CD4-positive, alpha-beta T cell treated with Interleukin-15 for 4 hours (primary cell): ENCODE results near the gene GPC3.

Experiments
- DNase-seq: peaks from one replicate; pipeline ENCODE4 v3.0.0-alpha.2; 2020; ENCODE audit warnings: low spot score

The GPC3 gene

DNA sequence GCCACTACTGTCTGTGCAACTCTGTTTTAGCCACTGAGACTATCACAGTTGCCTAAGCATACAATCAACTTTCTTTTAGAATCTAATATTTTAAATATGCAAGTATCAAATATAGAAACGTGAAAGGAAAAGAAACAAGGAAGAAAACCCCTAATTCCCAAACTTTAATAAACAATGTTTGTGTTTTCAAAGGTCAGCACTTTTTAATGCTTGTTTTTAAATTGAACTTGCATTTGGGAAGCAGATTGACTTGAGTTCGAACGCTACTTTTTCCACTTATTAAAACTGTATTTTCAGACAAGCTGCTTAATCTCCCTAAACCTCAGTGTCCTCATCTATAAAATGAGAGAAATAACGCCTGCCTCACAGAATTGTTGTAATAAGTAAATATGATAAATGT, 384.3 kb downstream of the GPC3 start:
- DNase-seq: no peak

DNA sequence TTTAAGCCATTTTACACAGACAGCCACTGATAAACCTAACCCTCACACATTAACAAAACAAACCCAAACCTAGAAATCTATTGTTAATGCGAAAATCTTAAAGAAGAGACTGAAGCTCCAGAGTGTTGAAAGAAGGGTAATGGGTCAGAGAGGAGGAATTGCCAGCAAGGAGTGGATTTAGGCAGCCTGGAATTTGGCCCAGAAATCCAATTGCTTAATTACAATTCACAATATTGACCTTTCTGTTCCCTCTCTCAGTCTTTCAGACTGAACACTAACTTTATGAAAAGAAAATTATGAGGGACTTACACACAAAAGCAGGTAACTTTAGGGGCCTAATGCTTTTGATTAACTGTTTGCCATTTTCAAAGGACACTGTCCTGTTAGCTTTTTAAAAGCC, 384.9 kb downstream of the GPC3 start:
- DNase-seq: no peak

DNA sequence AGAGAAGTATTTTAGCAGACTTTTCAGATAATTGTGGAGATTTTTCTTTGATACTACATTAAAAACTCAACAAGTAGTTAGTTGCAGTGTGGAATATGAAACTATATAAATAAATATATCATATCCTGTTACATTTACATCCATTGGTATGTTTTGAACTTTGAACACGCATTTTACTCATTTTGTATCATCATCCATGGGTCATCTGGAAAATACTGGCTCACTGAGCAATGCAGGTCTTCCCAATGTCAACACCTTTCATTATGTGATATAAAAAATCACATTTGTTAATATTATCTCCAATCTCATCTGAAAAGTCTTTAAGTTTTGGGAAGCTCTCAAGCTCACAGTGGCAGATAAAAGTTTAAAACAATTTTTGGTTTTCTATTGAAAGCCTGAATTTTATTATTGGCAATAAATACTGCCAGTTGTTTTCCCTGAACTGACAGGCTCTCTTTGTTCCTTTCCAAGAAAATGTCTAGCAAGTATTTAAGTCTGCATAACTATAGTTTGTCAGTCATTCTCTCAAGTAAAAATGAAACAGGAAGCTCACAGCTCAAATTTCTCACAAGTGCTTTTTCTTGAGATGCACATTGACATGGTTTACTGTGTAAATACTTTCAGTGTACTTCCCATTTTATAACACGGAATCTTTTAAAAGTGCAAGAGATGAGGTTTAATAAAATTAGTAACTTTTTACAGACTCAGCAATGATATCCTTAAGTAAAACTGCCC, 386.6 kb downstream of the GPC3 start:
- DNase-seq: no peak

DNA sequence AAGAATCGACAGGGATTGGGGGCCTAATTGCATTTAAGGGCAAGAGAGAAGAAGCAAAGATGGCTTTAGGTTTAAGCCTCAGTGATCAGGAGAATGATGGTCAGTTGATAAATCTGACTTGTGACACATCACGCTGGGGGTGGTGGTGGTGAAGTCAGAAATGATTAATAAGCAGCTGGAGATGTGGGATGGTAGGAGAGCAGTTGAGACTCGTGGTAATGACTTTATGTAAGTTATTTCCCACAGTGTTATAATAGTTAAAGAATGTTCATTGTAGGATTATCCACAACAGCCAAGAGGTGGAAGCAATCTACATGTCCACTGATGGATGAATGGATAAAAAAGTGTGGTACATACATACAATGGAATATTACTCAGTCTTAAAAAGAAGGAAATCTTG, 391.2 kb downstream of the GPC3 start:
- no peak for DNase-seq

DNA sequence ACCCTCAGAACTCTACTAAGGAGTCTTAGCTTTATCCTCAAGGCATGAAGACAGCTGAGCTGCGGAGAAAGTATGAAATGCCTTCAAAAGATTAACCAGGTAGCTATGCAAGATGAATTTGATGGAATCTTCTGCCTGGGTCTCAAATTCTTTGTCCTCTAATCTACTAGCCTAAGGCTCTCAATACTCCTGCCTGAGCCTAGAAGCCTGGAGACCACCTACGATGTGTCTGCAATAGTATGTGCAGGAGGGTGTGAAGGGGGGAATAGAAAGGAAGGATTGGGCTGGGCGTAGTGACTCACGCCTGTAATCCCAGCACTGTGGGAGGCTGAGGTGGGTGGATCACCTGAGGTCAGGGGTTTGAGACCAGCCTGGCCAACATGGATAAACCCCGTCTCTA, 391.9 kb downstream of the GPC3 start:
- DNase-seq: no peak

DNA sequence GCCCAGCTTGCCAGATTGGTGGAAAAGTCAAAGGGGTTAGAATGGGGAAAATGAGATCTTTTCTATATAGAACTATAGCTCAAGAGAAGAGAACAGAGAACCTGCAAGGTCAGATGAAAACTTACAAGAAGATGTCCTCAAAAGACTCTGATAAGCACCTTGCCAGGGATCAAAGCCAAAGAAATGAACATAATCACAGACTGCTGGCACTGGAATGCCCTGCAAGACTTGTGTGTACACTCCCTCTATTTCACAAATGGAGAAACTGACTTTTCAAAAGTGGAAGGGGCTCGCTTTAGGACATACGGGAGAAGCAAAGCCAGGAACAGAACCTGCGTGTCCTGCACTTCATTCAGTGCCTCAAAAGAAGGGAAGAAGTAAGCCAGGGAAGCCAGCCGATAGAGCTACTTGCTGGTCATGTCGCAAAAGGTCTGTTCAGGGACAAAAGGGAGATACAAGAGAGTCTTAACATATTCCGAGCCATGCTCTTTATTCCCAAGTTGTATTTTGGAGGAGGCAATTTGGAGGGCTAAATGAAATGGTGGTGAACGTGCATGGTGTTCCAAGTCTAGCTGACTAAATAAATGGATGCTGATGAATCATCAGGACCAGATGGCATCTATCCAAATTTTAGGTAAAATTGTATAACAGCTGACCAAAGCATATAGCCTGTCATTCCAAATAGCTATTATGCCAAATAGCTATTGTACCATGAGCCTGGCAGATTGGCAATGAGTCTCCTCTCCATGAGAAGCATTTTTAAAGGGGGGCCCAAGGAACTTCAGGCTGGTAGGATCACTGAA, 394.5 kb downstream of the GPC3 start:
- no peak for DNase-seq

DNA sequence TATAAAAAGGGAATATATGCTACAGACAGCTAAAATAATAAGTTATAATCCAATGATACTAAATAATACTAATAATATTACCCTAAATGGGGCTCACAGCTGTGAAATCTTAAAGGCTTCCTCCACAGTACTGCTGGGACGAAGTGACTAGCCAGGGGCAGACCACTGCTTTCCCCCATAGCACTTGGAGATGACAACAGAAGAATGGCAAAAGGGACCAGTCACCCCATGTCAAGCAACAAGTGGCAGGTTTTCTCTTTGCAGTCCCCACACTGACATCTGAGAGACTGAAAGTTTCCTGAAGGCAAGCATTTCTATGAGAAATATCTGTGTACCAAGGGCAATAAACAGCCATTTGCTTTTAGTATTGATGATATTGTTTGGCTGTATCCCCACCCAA, 396.6 kb downstream of the GPC3 start:
- no peak for DNase-seq

DNA sequence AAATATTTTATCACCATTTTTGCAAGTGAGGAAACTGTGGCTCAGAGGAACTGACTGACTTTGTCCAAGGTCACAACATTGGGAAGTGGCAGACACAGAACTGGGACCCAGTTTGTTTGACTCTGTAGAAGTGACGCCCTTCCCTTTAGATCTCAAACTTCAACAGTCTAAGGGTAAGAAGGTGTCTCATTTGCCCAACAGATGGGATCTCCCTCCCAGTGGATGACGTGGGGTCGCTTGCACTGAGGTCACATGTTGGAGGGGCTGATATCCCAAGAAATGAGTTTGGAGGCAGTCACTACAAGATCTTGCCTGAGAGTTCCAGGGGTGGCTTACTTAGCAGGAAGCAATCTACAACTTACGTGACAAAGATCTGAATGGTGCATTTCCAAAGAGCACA, 397.6 kb downstream of the GPC3 start:
- no peak for DNase-seq

DNA sequence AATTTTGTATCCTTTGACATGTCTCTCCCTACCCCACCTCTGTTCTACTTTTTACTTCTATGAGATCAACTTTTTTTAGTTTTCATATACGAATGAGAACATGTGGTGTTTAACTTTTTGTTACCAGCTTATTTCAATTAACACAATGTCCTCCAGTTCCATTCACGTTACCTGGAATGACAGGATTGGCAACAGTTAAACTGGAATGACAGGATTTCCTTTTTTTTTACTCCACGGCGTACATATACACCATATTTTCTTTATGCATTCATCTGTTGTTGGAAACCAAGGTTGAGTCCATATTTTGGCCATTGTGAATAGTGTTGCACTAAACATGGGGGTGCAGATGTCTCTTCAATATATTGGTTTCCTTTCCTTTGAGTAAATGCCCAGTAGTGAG, 398.3 kb downstream of the GPC3 start:
- no peak for DNase-seq

DNA sequence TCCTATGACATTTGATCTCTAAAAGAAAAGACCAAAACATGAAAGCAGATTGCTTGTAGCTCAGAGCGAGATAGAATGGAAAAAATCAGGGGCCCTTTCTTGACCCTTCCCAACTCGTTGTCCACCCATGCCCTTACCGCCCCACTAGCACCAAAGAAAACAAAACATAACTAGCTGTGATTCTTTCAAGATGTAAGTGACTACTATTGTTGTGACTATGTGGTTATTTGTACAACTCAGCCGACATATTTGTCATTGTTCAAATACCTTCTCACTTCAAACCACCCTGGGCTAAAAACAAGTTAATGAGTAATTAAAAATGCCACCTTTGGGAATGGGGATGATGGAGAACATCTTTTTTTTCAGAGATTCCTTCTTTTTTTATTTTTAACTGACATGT, 399.0 kb downstream of the GPC3 start:
- DNase-seq: no peak

DNA sequence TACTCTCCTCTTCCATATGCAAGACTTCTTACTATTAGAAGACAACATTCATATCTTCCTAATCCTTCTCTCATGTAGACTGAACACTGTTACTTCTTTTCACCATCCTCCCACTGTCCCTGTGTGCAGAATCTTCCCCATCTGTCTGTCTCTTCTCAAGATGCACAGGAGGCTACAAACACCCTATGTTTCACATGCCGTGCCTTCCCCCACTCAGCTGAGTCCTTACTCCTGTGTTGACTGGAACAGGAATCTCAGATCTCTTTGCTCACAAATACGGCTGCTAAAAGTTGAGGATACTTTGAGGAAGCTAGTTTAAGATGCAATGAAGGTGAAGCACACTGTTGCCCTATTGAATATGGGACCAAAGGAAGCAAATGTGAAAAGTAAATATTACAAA, 401.6 kb downstream of the GPC3 start:
- DNase-seq: no peak

DNA sequence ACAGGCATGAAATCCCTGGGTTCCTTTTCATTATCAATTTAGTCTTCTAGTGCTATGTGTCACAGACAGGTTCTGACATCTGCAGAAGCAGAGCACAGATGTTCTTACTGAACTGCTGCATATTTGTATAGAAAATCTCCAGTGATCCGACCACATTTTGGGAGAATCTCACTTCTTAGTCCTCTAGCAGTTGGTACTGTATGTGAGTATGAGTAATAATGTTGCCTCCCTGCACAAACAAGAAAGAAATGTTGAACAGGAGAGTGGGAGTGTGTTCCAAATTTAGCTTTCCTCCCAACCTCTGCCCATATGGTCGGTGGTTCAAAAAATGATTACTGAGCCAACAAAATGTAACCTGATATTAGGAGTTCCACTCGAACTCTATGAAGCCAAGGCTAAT, 404.8 kb downstream of the GPC3 start:
- no peak for DNase-seq

DNA sequence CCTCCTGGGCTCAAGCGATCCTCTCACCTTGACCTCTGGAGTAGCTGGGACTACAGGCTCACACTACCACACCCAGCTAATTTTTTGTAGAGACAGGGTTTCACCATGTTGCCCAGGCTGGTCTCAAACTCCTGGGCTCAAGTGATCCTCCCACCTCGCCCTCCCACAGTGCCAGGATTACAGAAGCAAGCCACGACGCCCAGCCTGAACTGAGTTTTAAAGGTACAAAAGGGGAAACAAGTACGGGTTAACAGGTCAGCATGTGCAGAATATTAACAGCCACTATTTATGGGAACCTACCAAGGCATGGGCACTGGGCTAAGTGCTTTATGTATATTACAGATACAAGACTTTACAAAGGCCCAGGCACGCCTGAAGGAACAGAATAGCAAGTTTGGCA, 405.8 kb downstream of the GPC3 start:
- DNase-seq: no peak

DNA sequence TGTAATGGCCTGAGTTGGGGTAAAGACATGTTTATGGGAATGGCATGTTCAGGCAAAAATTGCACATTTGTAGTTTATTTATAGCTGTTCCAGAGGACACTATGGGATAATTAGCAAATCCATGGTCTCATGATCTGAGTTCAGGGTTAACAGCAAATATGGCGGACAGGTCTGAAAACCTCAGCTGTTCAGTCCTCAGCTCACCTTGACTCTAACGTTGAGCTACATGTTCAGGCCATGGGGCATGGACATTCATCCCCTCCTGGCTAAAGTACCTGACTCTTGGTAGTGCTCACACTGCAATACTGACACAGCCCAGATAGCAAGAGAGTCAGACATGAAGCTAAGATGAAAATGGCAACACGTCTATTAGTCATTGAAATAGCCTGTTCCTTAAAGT, 408.5 kb downstream of the GPC3 start:
- DNase-seq: no peak

DNA sequence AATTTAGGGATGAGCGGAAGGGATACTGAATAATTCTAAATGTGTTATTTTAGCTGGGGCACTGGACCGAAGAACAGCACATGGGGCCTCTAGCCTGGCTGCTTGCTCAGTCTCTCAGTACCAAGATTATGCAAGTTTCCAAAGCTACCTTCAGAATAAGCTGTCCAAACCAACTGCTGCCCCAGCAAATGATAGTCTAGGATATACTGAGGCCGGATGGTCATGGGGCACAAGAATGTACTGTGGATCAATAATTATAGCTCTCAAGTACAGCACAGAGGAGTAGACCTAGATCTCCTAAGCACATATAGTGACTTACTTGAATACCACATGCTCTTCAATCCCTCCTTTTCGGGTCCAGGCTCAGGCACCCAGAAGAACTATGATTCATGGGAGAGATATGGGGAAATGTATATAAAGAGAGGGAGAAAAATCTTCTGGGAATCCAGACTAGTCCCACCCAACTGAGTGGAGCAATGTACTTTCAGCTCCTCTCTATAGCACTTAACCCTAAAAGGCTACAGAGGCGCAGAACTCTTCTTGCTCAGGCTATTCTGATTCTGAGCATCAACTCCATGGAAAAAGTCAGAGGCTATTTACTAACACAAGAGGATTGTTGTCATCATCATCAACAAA, 409.8 kb downstream of the GPC3 start:
- DNase-seq: no peak

DNA sequence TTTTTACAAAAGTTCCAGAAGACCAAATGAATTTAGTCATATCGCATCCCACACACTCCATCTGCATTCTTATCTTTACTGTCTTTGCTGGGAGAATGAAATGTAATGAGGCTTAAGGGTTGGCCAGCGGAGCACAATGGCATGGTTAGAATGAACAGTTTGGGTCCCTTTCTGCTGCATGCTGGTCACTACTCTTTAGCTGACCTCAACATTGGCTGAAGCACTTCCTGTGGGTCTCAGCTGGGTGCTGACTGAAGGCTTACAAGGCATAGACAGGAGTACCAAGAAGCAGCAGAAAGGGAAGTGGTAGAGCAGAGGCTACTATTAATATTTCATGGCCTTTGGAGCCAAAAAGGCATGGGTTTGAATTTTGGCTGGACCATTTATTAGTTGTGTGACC, 410.7 kb downstream of the GPC3 start:
- no peak for DNase-seq

DNA sequence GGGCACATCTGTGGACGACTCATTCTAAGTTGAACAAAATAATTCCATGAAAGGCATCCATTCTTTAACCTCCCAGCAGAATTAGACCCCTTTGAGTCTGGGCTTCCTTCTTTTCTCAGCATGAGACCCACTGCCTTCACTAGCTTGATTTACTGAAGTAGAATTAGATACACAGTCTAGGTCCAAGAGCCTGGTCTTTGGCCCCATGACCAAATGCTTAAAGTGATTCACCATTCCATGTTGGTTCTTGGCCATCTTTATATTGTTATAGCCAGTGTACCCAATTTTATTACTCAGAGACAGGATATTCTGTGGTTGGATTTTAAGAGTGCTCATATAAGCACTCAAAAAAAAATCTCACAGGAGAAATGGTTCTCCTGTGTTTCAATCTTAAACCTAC, 414.8 kb downstream of the GPC3 start:
- DNase-seq: no peak

DNA sequence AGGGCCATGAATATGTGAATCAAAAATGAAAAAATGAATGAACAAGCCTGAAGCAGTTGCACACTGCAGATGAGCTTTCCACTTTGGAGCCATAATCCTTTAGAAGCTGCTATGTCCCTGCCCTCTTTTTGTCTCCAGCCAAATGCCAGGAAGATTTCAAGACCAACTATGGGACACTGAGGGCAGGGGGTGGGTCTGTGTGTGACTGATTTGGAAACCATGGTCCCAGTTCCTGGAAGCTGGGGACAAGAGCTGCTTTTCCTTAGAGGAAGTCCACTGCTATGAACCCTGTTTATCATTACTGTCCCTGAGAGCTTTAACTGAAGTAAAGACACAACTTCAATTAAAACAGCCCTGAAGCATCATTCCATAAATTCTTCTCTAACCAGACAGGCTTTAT, 416.2 kb downstream of the GPC3 start:
- no peak for DNase-seq

DNA sequence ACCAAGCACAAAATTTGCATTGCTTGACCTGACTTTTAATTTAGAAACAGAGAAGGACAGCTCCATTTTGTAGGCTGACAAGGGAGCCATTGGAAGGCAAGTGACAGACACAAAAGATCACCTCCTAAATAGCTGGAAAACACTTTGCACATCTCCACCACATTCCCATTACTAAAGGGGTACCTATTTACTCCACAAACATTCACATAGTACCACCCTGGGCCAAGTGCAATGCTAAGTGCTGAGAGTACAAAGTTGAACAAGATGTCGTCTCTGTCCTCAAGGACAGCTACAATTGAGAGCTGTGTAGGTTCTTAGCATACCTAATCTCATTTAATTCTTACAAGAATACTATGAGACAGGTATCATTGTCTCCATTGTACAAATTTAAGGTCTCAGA, 417.3 kb downstream of the GPC3 start:
- no peak for DNase-seq

DNA sequence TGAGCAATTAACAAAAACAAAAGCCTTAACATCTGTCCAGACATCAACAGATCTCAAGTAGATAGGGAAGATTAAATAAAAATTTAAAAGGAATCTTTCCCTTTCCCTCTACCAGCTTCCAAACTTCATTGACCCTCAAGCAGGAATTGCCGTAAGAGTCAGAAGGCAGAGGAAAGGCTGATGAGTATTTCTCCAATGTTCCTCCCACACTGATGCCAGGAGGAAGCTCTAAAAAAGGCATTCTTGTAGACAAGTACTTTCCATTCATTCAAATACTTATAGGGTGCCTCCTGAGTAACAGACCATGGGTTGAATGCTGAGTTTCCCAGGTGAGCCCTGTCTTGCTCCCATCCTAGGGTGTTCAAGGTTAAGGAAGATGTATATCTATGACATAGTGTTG, 418.5 kb downstream of the GPC3 start:
- no peak for DNase-seq

DNA sequence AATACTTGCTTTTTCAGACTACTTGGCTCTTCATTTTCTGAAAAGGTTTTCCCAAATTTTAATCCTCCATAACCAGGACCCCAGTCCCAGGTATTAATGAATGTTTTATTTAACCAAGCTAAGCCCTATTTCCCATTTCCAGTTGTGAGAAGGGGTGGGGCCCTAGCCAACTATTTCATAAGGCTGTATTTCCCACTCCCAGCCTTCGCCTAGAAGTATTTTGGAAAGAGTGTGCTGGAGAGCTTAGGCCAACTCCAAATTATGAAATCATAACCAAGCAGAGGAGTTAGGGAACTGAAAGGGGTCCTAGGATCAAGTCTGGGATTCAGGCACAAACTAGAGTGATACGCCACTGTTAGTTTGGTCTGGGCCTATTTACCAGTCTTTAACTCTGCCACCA, 421.7 kb downstream of the GPC3 start:
- no peak for DNase-seq

DNA sequence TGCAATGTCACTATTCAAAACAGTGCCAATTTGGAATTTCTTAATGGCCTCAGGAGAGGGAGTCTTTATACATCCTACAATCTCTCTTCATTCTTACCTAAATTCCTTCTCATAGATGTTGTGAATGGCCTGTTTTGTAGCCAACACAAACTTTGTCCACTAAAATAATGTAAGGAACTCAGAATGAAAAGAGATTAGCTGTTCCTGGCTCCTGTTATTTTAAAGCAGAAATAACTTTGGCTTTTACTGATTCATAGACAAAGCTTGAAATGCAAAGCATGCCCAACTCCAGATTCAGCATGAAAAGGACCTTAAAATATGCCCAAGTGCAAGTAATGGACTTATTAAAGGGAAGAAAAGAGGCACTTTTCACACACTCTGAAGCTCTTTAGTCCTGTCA, 424.1 kb downstream of the GPC3 start:
- DNase-seq: no peak

DNA sequence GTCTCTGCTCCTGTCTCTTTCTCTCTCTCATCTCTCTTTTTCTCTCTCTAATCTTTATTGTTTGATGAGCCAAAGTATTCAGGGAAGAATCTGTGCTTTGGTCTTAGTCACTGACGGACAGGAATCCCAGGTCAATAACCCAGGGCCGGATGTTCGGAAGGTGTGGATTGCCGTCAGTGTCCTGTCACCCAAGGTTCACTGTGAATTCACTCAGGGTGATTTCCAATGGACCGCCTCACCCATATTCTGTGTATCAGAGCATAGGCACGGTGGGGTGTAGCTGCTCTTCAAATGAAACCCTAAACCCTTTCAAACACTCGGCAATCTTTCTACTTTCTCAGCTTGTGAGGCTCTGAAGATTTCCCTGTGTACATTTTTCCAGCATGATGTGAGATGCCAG, 425.5 kb downstream of the GPC3 start:
- no peak for DNase-seq
